GM21515 (cell line): ENCODE data around the gene WNK4.
A peak's percentile ranks its signal among the peaks of the same experiment; 100 is the strongest.

ENCODE experiments used
- ATAC-seq: cut with Tn5 transposase; IDR thresholded peaks from one replicate; pipeline ENCODE4 v1.9.1; 2021; ENCODE audit not compliant: unreplicated experiment

WNK4 gene

GRCh38 chr17:42832934-42833766 lies 52.7 kb downstream of the WNK4 start, which contains the start of gene PSME3:
PSME3 (plus strand) TSS chr17:42833397; CDS start chr17:42833632, 235 bp downstream.
- ATAC-seq: peak; percentile 70

DNA sequence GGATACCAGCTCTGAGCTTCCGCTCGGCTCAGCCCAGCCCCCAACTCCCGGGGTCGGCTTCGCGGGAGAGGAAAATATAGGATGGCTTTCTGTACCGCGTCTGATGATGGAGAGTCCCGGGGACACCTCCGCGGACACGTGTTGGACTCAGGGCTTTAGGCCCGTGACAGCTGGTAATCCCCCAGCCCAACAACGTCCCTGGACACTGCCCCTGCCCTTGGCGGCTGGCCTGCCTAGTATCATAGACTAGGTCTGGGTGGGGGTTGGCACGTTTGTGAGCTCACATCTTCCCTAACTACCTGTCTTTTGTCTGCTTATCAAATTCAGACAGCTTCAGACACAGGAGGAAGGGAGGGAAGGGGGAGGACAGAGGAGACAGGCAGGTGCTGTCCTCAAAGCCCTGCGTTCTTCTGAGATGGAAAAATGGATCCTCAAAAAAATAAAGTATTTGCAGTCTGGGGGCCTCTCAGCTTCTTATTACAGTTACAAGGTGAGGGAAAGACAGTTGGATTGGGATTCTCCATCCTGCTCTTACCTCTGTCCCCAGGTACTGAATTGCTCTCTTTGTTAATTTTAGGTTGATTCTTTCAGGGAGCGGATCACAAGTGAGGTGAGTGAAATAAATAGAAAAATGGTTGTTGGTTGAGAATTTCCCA lies 53.5 kb downstream of the WNK4 start:
- peak; percentile 7 for ATAC-seq

DNA sequence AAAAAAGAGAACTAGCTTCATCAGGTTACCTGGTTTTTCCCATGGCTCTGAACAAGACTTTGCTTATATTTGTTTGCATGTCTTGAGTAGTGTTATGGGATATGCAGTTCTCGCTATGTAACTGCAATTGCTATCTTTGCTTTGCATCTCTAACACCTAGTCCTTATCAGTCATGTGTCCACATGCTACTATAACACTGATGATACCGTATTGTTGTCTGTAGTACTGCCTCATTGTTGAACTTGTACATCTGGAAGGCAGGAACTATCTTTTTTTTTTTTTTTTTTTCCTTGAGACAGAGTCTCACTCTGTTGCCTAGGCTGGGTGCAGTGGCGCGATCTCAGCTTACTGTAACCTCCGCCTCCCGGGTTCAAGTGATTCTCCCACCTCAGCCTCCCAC lies 55.3 kb downstream of the WNK4 start:
- no peak for ATAC-seq

- no peak for ATAC-seq
Observed at GRCh38 chr17:42841975-42842685, 61.7 kb downstream of the WNK4 start.

DNA sequence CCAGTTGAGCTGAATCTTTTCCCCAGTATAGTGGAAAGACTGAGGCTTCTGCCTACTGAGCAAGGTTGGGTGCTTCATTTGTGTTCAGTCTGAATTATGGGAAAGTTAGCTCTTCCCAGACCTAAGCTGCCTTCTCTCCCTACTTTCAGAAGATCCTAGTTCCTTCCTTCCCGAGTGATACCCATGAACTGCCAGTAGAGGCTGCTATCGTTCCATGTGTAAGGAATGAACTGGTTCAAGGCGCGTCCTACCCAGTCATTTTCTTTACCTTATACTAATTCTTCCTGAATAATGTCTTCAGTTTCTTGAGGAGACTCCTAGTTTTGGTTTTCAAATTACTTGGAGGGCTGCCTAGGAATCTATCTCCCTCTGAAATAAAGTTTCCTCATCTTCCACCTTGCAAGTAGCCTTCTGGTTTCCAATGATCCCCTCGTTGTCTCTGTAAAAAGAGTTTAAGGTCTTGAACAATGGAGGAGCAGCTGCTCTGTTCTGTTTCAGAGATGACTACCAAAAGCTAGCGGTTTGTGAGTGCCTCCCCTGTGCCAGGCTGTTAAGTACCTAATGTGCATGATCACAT lies 63.0 kb downstream of the WNK4 start:
- ATAC-seq: no peak

DNA sequence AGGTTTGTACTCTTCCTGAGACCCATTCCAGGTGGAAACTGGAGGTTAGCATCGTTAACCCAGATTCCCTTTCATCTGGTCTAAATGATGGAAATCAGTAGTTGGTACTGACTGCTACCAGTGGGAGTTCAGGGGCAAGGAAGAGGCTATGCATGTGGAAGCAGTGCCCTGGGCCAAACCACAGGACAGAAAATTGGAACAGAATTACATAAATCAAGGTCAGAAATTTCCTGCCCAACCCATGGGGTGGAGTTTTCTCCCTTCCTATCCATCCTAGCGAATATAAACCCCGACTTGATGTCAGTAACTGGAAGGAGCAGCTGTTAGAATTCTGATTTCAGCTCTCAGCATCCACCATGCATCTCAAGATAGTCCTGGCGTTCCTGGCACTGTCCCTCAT lies 63.9 kb downstream of the WNK4 start, which contains the start of gene AOC2:
Gene AOC2 (plus strand): TSS at position 310 of the 400 bp plus-strand sequence. CDS start 47 bp downstream, at position 357.
- ATAC-seq: no peak

DNA sequence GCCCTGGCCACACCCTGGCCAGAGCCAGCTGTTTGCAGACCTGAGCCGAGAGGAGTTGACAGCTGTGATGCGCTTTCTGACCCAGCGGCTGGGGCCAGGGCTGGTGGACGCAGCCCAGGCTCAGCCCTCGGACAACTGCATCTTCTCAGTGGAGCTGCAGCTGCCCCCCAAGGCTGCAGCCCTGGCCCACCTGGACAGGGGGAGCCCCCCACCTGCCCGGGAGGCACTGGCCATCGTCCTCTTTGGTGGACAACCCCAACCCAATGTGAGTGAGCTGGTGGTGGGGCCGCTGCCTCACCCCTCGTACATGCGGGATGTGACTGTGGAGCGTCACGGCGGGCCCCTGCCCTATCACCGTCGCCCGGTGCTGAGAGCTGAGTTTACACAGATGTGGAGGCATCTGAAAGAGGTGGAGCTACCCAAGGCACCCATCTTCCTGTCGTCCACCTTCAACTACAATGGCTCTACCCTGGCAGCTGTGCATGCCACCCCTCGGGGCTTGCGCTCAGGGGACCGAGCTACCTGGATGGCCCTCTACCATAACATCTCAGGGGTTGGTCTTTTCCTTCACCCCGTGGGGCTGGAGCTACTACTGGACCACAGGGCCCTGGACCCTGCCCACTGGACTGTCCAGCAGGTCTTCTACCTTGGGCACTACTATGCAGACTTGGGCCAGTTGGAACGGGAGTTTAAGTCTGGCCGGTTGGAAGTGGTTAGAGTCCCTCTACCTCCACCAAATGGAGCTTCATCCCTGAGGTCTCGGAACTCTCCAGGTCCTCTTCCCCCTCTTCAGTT lies 64.5 kb downstream of the WNK4 start:
- no peak for ATAC-seq

DNA sequence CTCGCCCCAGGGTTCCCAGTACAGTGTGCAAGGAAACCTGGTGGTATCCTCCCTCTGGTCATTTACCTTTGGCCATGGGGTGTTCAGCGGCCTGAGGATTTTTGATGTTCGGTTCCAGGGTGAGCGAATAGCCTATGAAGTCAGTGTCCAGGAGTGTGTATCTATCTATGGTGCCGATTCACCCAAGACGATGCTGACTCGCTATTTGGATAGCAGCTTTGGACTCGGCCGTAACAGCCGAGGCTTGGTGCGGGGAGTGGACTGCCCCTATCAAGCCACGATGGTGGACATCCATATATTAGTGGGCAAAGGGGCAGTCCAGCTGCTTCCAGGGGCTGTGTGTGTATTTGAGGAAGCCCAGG lies 65.1 kb downstream of the WNK4 start:
- ATAC-seq: no peak

DNA sequence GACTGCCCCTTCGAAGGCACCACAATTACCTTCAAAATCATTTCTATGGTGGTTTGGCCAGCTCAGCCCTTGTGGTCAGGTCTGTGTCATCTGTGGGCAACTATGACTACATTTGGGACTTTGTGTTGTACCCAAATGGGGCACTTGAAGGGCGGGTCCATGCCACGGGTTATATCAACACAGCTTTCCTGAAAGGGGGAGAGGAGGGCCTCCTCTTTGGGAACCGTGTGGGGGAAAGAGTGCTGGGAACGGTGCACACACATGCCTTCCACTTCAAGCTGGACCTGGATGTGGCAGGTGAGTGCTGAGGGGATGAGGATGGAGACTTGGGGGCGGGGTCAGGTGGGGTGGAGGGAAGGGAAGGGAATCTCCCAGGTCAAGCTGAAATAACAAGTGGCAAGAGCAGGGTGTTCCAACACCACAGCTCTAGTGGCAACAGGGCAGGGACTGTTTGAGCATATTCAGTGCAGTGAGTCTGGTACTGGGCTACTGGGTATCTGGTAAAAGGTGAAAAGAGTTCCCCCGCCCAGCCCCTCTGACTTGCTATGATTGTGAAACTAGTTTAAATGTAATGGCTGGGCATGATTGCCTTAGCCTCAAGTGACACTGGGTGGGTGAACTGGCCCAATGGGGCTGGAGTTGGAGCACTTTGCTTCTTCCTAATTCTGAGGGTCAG lies 65.6 kb downstream of the WNK4 start:
- no peak for ATAC-seq
